NT2/D1 (cell line): ENCODE measurements around the gene DQX1.

Source experiments
- YY1 ChIP-seq: IDR thresholded peaks from 2 replicates; pipeline ENCODE4 v1.6.1; 2011; ENCODE audit not compliant: insufficient read length, insufficient read depth
- ZNF274 ChIP-seq: IDR thresholded peaks from 2 replicates; pipeline ENCODE4 v1.6.1; 2011; ENCODE audit warnings: mild to moderate bottlenecking, low read depth, low read length

DNA sequence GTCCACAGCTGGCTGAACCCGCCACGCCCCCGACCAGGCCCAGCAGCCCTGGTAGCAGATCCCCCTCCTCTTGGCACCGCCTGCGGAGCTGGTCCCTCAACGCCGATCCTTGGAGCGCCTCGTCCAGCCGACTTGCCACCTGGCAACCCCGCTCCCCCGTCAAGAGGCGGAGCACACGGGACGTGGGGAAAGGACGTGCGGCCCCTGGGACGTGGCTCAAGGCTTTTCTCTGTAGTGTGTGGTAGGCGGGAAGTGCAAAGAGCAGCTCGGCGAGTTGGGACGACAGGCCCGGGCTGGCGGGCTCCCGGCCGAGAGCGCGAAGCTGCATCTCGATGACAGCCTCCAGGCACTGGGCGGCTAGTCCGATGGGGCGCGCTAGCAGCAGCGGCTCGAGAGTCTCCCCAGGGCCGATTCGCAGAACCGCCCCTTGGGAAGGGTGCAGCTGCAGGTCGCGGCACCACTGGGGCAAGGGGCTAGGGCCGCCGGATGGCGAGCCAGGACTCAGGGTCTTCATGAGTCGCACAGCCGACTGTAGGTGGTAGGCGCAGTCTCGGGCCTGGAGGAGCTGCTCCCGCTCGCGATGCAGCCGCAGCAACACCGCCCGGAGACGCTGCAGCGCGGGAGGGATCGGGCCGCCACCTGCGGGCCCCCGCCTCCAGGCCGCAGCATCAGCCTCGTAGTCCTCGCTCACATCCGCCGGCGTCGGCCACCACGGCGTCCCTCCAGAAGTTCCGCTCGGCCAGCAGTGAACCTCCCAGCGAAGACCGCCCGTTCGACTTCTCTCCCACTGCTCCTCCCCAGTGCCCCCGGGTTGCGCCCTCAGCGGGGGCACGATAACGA lies 43.9 kb downstream of the DQX1 start:
- TF ChIP-seq YY1 (no peak), ZNF274 (no peak)
